Measurements from ENCODE around the gene PRKAR1A.

- TF ChIP-seq CTCF (IDR thresholded peaks at IDR 0.05) (no peak), EP300 (IDR thresholded peaks at IDR 0.05) (no peak), POLR2A (IDR thresholded peaks at IDR 0.05) (no peak)
Observed at GRCh38 chr17:68514831-68515635, 2.8 kb downstream of the PRKAR1A start.

All from stomach (tissue), 4 donors.